ENCODE measurements around the gene LCAT.

DNA sequence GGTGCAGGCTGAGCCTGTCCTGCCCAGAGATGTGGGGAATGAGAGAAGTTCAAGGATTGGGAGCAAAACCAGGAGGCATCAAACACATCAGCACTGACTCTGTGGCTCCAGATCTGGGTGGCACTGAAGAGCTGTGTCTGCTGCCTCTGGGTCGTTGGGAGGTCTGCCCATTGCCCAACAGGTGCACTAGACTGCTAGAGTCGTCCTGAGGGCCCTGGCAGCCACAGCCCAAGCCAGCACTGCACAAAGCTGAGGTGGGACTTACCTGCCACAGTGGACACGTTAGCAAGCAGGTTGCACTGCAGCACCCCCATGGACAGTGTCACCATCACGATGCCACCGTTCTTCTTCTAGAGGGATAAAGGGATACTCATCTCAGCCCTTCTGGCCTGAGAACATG is 33.1 kb upstream of the LCAT start:
- TF ChIP-seq CTCF (IDR thresholded peaks at IDR 0.05) (no peak), POLR2A (IDR thresholded peaks at IDR 0.05) (no peak), POLR2AphosphoS5 (IDR thresholded peaks at IDR 0.05) (no peak)

Data from gastroesophageal sphincter (tissue), 3 donors.